Astrocyte of the cerebellum (primary cell): ENCODE measurements around the gene GAK.

Source experiments
- DNase-seq: peaks from one replicate; pipeline ENCODE4 v3.0.0-alpha.2; 2011; ENCODE audit warnings: low read depth
- H3K4me3 ChIP-seq: 2 replicates; pipeline ENCODE4 v1.5.1; 2011; ENCODE audit warnings: mild to moderate bottlenecking, low read depth, low read length, moderate library complexity
- in situ Hi-C: cut with HindIII; loops from 2 replicates; pipeline ENCODE4 v1.10.0; 2017; ENCODE audit warnings: low sequenced_read_pairs
- TF ChIP-seq, protein P1 (sequence below): IDR thresholded peaks from 2 replicates; pipeline ENCODE4 v1.5.1; 2012; ENCODE audit warnings: low read length, low read depth, moderate library complexity, mild to moderate bottlenecking; ENCODE audit errors: missing control alignments

GAK gene

DNA sequence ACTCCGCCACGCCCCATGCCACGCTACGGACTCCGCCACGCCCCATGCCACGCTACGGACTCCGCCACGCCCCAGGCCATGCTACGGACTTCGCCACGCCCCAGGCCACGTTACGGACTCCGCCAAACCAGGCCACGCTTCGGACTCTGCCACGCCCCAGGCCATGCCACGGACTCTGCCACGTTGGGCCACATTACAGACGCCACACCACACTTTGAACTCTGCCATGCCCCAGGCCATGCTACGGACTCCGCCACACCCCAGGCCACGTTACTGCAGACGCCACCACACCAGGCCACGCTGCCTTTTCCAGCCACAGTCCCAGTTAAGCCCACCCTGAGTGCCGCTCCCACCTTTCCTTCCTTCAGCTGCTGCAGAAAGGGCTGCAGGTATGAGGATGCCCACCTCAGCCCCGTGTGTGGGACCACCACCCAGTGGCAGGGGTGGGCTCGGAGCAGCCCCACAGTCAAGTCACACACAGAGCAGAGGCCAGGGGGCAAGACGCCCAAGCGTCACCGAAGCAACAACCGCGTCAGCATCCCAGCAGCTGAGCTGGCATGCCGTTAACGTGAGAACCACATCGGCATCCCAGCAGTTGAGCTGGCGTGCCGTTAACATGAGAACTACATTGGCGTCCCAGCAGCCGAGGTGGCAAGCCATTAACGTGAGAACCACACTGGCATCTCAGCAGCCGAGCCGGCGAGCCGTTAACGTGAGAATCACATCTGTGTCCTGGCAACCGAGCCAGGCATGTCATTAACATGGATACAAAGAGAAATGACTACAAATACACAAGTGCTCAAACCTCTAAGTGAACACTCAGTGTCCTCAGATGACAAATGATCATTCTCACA is 26.4 kb downstream of the GAK start:
- in situ Hi-C loops: no loop called here
- no peak overlapping the region for H3K4me3 ChIP-seq
- TF ChIP-seq, protein P1, sequence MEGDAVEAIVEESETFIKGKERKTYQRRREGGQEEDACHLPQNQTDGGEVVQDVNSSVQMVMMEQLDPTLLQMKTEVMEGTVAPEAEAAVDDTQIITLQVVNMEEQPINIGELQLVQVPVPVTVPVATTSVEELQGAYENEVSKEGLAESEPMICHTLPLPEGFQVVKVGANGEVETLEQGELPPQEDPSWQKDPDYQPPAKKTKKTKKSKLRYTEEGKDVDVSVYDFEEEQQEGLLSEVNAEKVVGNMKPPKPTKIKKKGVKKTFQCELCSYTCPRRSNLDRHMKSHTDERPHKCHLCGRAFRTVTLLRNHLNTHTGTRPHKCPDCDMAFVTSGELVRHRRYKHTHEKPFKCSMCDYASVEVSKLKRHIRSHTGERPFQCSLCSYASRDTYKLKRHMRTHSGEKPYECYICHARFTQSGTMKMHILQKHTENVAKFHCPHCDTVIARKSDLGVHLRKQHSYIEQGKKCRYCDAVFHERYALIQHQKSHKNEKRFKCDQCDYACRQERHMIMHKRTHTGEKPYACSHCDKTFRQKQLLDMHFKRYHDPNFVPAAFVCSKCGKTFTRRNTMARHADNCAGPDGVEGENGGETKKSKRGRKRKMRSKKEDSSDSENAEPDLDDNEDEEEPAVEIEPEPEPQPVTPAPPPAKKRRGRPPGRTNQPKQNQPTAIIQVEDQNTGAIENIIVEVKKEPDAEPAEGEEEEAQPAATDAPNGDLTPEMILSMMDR: no peak
- DNase-seq: no peak

DNA sequence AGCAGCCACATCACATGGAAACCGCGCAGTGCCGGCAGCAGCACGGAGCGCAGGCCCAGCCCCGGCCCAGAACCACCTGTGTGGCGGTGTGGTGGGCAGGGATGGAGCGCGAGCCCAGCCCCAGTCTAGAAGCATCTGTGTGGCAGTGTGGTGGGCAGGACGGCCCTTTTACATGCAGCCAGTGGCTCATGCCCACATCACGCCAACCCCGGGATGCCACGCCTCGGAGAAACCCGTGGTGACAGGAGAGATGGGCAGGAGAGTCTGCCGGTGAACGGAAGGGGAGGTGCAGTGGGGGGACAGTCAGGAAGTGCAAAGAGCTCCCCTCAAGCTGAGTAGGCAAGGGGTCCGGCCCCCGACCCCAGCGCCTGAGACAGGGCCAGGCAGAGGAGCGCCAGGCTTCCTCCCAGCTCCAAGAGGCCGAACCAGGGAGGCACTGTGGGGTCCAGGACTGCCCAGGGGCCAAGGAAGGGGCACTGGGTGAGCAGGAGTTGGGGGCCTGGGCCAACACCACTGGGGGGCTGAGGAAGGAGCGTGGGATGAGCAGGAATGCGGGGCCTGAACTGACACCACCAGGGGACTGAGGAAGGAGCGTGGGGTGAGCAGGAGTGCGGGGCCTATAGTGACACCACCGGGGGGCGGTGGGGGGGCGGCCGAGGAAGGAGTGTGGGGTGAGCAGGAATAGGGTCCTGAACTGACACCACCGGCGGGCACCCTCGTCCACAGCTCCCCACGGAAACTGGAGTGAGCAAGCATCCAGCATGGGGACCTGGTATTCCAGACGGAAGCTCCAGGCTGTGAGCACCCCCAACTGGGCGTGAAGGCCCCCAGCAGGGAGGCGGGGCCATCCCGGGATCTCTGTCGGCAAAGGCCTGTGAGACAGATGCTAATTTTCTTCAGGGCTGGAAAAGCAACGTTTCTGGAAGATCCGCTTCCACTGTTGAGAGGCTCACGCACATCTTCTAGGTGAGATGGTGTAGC is 28.8 kb downstream of the GAK start:
- DNase-seq: no peak
- in situ Hi-C loops: loop anchor here (5.0 kb wide), 1 partner anchor 56 kb away; no protein-coding TSS in a partner anchor
- no peak overlapping the region for H3K4me3 ChIP-seq
- TF ChIP-seq, protein P1: no peak

DNA sequence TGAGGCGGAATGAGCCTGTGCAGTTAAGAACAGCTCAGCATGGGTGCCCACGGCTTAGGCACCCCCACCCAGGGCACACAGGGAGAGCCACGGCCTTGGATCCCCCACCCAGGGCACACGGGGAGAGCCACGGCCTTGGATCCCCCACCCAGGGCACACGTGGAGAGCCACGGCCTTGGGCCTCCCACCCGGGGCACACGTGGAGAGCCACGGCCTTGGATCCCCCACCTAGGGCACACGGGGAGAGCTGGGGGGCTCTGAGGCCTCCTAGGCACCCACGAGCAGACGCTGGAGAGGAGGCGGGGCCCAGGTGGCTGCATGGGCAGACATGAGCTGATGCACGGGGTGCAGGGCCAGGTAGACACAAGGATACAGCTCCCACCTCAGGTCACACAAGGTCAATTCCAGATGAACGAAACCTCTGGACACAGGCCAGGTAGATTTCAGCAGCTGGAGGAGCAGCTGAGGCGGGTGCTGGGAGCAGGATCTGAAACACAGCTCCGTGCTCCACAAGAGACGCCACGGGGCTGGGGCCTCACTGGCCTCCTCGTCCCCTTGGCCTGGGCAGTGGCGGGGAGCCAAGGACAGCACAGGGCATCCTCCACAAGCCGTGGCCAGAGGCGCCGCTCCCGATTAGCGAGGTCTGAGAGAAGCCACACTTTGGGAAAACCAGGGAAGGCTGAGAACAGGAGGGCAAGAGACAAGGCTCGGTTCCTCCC is 30.8 kb downstream of the GAK start:
- DNase-seq: no peak
- in situ Hi-C loops: loop anchor here (5.0 kb wide), 1 partner anchor 54 kb away; no protein-coding TSS in a partner anchor
- TF ChIP-seq, protein P1: no peak
- no peak overlapping the region for H3K4me3 ChIP-seq

DNA sequence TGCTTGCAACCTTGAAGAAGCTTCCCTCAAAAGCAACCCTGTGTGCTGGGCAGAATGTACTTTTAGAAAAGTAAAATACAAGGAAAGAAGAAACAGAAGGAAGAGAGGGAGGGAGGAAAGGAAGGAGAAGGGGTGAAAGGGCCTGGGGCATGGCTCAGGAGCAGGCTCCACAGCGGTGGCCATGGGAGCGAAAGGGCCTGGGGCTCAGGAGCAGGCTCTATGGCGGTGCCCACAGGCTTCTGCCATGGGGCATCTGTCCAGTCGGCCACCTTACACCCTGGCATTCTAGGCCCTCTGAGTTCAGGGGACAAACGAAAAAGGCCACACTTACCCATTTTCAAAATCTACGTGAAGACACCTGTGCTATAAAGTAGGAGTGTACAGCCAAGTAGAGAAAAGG is 31.4 kb downstream of the GAK start:
- DNase-seq: no peak
- in situ Hi-C loops: loop anchor here (5.0 kb wide), 1 partner anchor 53 kb away; no protein-coding TSS in a partner anchor
- TF ChIP-seq, protein P1: no peak
- H3K4me3 ChIP-seq: no peak overlapping the region

DNA sequence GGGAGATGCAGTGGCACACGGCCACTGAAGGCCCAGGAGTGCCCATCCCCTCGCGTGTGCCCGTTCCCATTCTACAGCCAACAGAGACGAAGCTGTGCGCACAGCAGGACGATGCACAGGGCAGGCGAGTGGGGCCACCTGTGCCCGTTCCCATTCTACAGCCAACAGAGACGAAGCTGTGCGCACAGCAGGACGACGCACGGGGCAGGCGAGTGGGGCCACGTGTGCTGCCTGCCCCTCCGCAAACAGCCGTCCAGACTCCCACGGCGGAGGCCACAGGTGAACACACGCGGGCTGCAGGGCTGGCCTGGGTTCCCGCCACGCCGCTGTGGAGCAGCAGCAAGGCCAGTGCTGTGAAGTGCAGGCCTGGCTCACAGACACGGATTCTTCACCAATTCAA is 32.0 kb downstream of the GAK start:
- TF ChIP-seq, protein P1: no peak
- no peak for DNase-seq
- no peak overlapping the region for H3K4me3 ChIP-seq
- in situ Hi-C loops: loop anchor here (5.0 kb wide), 1 partner anchor 53 kb away; no protein-coding TSS in a partner anchor

DNA sequence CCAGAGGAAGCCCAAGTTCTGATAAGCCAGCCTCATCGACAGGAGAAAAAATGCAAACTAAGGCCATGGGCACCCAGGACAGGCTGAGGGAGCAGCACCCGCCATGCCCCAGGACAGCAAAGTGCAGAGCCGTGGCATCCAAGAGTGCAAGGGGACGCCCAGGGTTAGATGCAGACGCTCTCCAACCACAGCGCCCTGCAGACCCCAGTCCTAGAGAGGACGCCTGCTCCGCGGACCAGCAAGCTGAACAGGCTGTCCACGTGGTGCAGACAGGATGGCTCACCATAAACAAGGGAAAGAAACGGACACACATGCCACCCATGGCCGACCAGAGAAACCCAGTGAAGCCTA is 32.6 kb downstream of the GAK start:
- TF ChIP-seq, protein P1: no peak
- in situ Hi-C loops: no loop called here
- no peak overlapping the region for H3K4me3 ChIP-seq
- DNase-seq: no peak
